CD14-positive monocyte (primary cell): ENCODE measurements around the gene CTTN. TPM values are rescaled to one million over a fixed set of nuclear protein-coding genes. Genes with fewer than 3 reads are reported as not detected.

Experiments
- DNase-seq, 3 donors: peaks; one replicate each; pipeline ENCODE4 v3.0.0-alpha.2; 2011 to 2022
- H2AFZ ChIP-seq: 2 replicates; pipeline ENCODE4 v1.6.0; 2012; ENCODE audit warnings: mild to moderate bottlenecking, low read depth, low read length, inconsistent platforms; ENCODE audit not compliant: insufficient read depth, poor library complexity, severe bottlenecking
- H3K27ac ChIP-seq, 2 donors: 1 replicate in 1 of 2; 2 replicates in 1 of 2; pipeline ENCODE4 v1.5.1; 2012 to 2013; ENCODE audit warnings: low read length in 2 of 2, control low read depth in 1 of 2, inconsistent platforms in 1 of 2, low read depth in 1 of 2, mild to moderate bottlenecking in 1 of 2
- H3K27me3 ChIP-seq, 2 donors: one replicate each; pipeline versions ENCODE4 v1.6.0 to v1.6.1; 2011 to 2013; ENCODE audit warnings: low read length in 2 of 2; ENCODE audit not compliant: control insufficient read depth in 2 of 2, insufficient read depth in 2 of 2
- H3K36me3 ChIP-seq, 2 donors: replicated peaks in 1 of 2; 1 replicate in 1 of 2; 2 replicates in 1 of 2; pipeline versions ENCODE4 v1.5.1 to v1.6.1; 2012 to 2013; ENCODE audit warnings: low read length in 2 of 2, control low read depth in 1 of 2, inconsistent platforms in 1 of 2, mild to moderate bottlenecking in 1 of 2; ENCODE audit not compliant: insufficient read depth in 2 of 2, control insufficient read depth in 1 of 2
- H3K4me1 ChIP-seq, 2 donors: 1 replicate in 1 of 2; 2 replicates in 1 of 2; pipeline versions ENCODE4 v1.5.1 to v1.6.1; 2012 to 2013; ENCODE audit warnings: low read length in 2 of 2, control low read depth in 1 of 2, inconsistent platforms in 1 of 2, mild to moderate bottlenecking in 1 of 2, moderate library complexity in 1 of 2; ENCODE audit not compliant: insufficient read depth in 2 of 2, control insufficient read depth in 1 of 2
- H3K4me2 ChIP-seq: replicated peaks from 2 replicates; pipeline ENCODE3; 2012; ENCODE audit warnings: low read length, moderate library complexity, mild to moderate bottlenecking; ENCODE audit not compliant: poor library complexity, severe bottlenecking; ENCODE audit errors: extremely low read depth
- H3K4me3 ChIP-seq, 3 experiments: fragments of 200-600 bp in 1 of 3; sonication (generic) in 1 of 3; replicated peaks in 1 of 3; 1 replicate in 2 of 3; 2 replicates in 1 of 3; pipeline ENCODE4 v1.5.1; 2011 to 2013; ENCODE audit warnings: low read length in 3 of 3, mild to moderate bottlenecking in 3 of 3, control low read depth in 2 of 3, low read depth in 2 of 3, inconsistent platforms in 1 of 3, moderate library complexity in 1 of 3
- H3K79me2 ChIP-seq: 2 replicates; pipeline ENCODE4 v1.6.0; 2012; ENCODE audit warnings: mild to moderate bottlenecking, control low read depth, inconsistent platforms, low read length, moderate library complexity; ENCODE audit not compliant: insufficient read depth
- H3K9ac ChIP-seq: 2 replicates; pipeline ENCODE4 v1.6.0; 2017; ENCODE audit warnings: low read length, mild to moderate bottlenecking; ENCODE audit not compliant: insufficient read depth, poor library complexity, severe bottlenecking
- H3K9me3 ChIP-seq, 2 donors: replicated peaks in 1 of 2; 1 replicate in 1 of 2; 2 replicates in 1 of 2; pipeline versions ENCODE4 v1.5.1 to v1.6.1; 2012 to 2013; ENCODE audit warnings: low read length in 2 of 2, control low read depth in 1 of 2; ENCODE audit not compliant: control insufficient read depth in 1 of 2, insufficient read depth in 1 of 2
- H4K20me1 ChIP-seq: 2 replicates; pipeline ENCODE4 v1.6.0; 2012; ENCODE audit warnings: mild to moderate bottlenecking, low read length, control low read depth, moderate library complexity; ENCODE audit not compliant: insufficient read depth
- H3K27ac Mint-ChIP-seq, 7 donors: one replicate each; pipeline ENCODE4 v1.8.0; 2020; ENCODE audit warnings: mild to moderate bottlenecking in 7 of 7, mixed read lengths in 7 of 7, moderate library complexity in 6 of 7, inconsistent platforms in 2 of 7
- H3K27me3 Mint-ChIP-seq, 3 donors: one replicate each; pipeline ENCODE4 v1.8.0; 2021 to 2022; ENCODE audit warnings: low read depth in 3 of 3, mild to moderate bottlenecking in 3 of 3, mixed read lengths in 3 of 3, moderate library complexity in 3 of 3, inconsistent platforms in 1 of 3
- H3K36me3 Mint-ChIP-seq, 2 donors: one replicate each; pipeline ENCODE4 v1.8.0; 2020; ENCODE audit warnings: mixed read lengths in 2 of 2, inconsistent platforms in 1 of 2, mild to moderate bottlenecking in 1 of 2
- H3K4me1 Mint-ChIP-seq: one replicate; pipeline ENCODE4 v1.8.0; 2020; ENCODE audit warnings: mild to moderate bottlenecking, mixed read lengths
- H3K4me3 Mint-ChIP-seq, 2 donors: one replicate each; pipeline ENCODE4 v1.8.0; 2020; ENCODE audit warnings: mild to moderate bottlenecking in 2 of 2, mixed read lengths in 2 of 2, moderate library complexity in 1 of 2
- H3K9me3 Mint-ChIP-seq, 7 donors: one replicate each; pipeline ENCODE4 v1.8.0; 2020 to 2022; ENCODE audit warnings: mixed read lengths in 7 of 7, mild to moderate bottlenecking in 6 of 7, moderate library complexity in 6 of 7, inconsistent platforms in 2 of 7
- CTCF ChIP-seq: fragments of 200-600 bp; IDR thresholded peaks from one replicate; pipeline ENCODE4 v1.8.0; 2022; ENCODE audit warnings: antibody characterized with exemption, mild to moderate bottlenecking
- WGBS: methylation state at CpG from one replicate; pipeline ENCODE4 v1.1.5; 2013; ENCODE audit warnings: missing lambda C conversion rate; ENCODE audit not compliant: insufficient coverage; 5-methylcytosine and 5-hydroxymethylcytosine counted together
- intact Hi-C, 2 donors: fragments of 100-400 bp; cut with micrococcal nuclease; formaldehyde crosslinking; loops; one replicate each; pipeline versions ENCODE4 v1.15.0 to v1.15.1; 2023
- polyA plus RNA-seq, 3 donors: library from polyadenylated mRNA; depleted of rRNA in 1 of 3; unstranded in 2 of 3; stranded (reverse) in 1 of 3; fragments of 300-500 nt in 2 of 3; fragments of >200 nt in 1 of 3; fragmentation: Illumina TruSeq in 2 of 3; gene quantifications; 1 replicate in 2 of 3; 2 replicates in 1 of 3; pipeline ENCODE4 v1.2.3, GENCODE V29; 2012 to 2021

Gene CTTN
- polyA plus RNA-seq, 3 donors, result 0.05 to 0.11 TPM; not detected in 1

- peak overlapping the region; percentile 68 for H3K4me2 ChIP-seq
- intact Hi-C loops, result no loop called here
- H4K20me1 ChIP-seq, result peaks cover 51% of the 10 kb centered on the region
These were observed 728 bp downstream of the CTTN start for GRCh38 chr11:70398834-70399680.

More at GRCh38 chr11:70398834-70399680, 728 bp downstream of the CTTN start:
- 2% methylated on average over 35 of the region's 42 CpGs for WGBS
- Histone ChIP-seq H3K27ac (no peak overlapping the region), H3K27me3 (peaks cover 81 to 91% of the 10 kb centered on the region in 2 donors), H3K4me1 (peaks cover 35 to 36% of the 10 kb centered on the region in 2 donors), H3K9me3 (peaks cover 0 to 21% of the 10 kb centered on the region in 2 donors), H2AFZ (no peak overlapping the region), H3K9ac (no peak overlapping the region), H3K36me3 (no peaks in the 10 kb centered on the region), H3K79me2 (no peaks in the 10 kb centered on the region), H3K4me3 (peak overlapping the region in 1 of 3 experiments; percentile 55)
- peaks cover 0 to 9% of the 10 kb centered on the region in 2 donors for H3K36me3 Mint-ChIP-seq
- H3K27ac Mint-ChIP-seq, result peak overlapping the region in 5 of 7 donors; percentile 19 to 75 (median 61)
- H3K4me3 Mint-ChIP-seq, result peak overlapping the region; percentile 24 to 86
- TF ChIP-seq CTCF, result no peak
- peaks cover 31% of the 10 kb centered on the region for H3K4me1 Mint-ChIP-seq
- peaks cover 3 to 34% (median 16%) of the 10 kb centered on the region in 7 donors for H3K9me3 Mint-ChIP-seq
- H3K27me3 Mint-ChIP-seq, result peaks cover 90 to 98% (median 93%) of the 10 kb centered on the region in 3 donors
- DNase-seq, result no peak
